Ovary (tissue), 3 donors: ENCODE data around the gene ZIC5.

Source experiments
- CTCF ChIP-seq, 3 donors: fragments of 450-650 bp in 2 of 3; fragments of 200-600 bp in 1 of 3; IDR thresholded peaks; one replicate each; pipeline versions ENCODE4 v1.5.1 to v1.8.0; 2016 to 2022; ENCODE audit warnings: antibody characterized with exemption in 3 of 3, mild to moderate bottlenecking in 1 of 3
- EP300 ChIP-seq: sonication (generic); formaldehyde crosslinking; IDR thresholded peaks from one replicate; pipeline ENCODE4 v1.6.1; 2017; ENCODE audit warnings: antibody characterized with exemption
- POLR2A ChIP-seq: fragments of 450-650 bp; IDR thresholded peaks from one replicate; pipeline ENCODE4 v1.6.1; 2017; ENCODE audit warnings: antibody characterized with exemption, mild to moderate bottlenecking, moderate library complexity
- donor health status: DM: no; HTN: no; CAD: no.

- TF ChIP-seq CTCF (IDR thresholded peaks at IDR 0.05) (no peak), EP300 (no peak), POLR2A (no peak)
Observed at GRCh38 chr13:99982731-99983498, 11.3 kb upstream of the ZIC5 start.
